NCI-H526 treated with DMSO at 0.1 percent for 48 hours (cell line): ENCODE data around the gene ELMO3.
A peak's percentile ranks its signal among the peaks of the same experiment; 100 is the strongest.

Source experiments
- DNase-seq: peaks from one replicate; lab custom pipeline; 2025; lab: John Stamatoyannopoulos, UW

The ELMO3 gene

GRCh38 chr16:67242138-67242730 is 43.3 kb downstream of the ELMO3 start:
- DNase-seq: no peak

DNA sequence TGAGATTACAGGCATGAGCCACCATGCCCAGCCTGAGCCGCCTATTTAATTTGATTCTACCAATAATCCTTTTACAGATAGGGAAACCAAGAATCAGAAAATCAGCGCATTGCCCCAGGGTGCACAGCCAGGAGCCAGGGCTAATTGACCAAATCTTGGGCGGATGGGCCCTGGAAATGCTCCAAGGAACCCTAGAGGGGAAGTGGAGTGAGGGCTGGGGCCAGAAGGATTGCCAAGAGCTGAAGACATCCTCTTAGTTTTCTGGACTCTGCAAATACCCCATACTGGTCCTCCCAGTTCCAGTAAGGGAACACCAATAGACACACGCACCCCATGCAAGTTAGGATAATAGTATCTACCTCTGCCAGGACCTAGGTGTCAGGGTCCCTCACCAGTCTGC is 44.5 kb downstream of the ELMO3 start:
- DNase-seq: no peak

- no peak for DNase-seq
Measured at GRCh38 chr16:67244387-67245185, 45.7 kb downstream of the ELMO3 start.

- no peak for DNase-seq
Measured at GRCh38 chr16:67245186-67245585, 46.3 kb downstream of the ELMO3 start.

DNA sequence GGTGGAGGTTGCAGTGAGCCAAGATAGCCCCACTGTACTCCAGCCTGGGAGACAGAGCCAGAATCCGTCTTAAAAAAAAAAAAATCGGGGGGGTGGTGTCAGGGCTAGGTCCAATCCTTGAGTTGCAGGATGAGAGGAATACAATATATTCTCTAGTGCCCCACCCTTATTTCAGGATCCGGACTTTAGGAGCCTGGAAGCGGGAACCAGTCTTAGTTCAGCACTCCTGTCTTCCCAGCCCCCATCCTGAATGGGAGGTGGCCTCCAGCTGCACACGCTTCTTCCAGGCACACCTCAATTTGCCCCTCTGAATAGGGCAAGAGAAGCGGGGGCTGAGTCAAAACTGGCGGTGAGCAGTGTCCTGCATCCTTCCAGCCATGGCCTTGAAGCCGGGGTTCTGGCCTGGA is 46.7 kb downstream of the ELMO3 start:
- DNase-seq: no peak

DNA sequence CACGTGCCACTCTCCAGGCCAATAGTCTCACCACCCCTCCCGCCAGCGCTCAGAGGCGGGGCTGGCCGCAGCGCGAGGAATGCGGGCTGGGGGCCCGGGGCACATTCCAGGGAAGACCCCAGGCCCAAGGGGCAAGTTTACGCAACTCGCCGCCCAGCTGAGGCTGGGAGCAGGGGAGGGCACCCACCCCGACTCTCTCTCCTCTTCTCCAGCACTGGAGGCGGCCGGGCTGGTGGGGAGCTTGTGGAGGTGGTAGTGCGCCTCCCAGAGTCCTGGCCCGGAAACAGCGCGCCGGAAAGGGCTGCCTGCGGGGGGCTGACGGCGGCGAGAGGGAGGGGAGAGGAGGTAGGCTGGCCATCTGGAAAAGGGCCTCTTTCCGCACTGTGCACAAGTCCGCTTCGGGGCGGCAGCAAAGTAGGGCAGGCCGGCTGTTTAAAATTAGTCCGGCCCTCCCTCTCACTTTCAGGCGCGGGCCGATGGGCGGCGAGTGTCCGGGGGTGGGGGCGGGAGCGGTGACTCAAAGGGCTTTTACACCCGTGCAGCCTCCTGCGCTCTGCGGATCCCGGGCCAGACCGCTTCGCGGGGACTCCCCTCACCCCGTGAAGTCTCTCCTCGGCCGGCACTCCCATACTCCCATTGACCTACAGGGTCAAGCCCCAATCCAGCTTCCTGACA is 47.3 kb downstream of the ELMO3 start:
- peak; percentile 27 for DNase-seq

GRCh38 chr16:67246756-67247191 is 47.8 kb downstream of the ELMO3 start:
- DNase-seq: peak; percentile 40

DNA sequence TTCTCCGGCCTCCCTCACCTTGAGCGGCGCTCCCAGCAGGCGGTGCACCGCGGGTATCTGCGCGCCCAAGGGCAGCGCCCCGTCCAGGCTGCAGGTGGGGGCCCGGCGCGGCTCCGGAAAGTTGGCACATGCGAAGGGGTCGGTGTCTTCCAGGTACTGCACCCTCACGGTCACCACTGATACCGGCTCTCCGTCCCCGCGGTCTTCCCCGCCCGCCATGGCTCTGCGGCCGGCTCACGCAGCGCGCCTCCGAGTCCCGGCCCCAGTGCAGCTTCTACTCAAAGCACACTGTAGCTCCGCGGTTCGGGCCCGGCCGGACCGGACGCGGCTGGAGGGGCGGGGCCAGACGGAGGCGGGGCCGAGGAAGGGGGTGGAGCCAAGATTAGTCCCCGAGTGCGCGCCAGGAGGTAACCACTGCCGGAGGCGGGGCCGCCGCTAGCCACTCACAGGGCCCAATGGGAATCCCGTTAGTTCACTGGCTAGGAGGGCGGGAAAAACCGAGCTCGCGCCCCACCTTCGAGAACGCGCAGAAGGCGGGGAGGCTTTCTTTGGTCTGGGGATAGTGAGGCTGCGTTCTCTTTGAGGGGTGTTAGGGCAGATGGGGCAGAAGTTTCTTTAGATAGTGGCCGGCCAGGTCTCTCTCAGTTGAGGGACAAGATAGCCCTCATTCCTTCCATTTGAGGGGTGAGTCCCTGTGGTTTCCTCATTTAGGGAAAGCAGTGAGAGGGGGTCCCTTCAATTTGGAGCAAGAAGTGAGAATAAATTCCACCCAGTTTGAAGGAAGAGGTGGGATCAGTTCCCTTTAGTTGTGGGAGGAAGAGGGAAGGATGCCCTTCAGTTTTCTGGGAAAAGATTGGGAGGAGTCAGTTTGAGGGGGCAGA is 48.5 kb downstream of the ELMO3 start, which contains the start of gene FHOD1:
Gene FHOD1 (minus strand): TSS at position 290 of the 881 bp plus-strand sequence. CDS start 71 bp downstream, at position 219.
- DNase-seq: peak; percentile 65

DNA sequence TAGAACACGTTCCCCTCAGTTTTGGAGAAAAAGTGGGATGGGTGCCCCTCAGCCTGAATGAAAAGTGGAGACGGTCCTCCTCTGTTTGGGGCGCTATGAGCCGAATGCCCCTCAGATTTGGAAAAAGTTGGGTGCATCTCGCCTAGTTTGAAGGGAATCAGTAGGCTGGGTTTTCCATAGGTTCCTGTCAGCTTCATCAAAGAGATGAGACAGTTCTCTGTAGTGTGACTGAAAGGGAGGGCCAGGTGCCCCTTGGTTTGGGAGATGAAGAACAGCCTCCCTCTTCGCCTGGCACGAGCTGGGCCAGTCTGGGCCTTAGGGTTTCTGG is 49.1 kb downstream of the ELMO3 start:
- no peak for DNase-seq

- no peak for DNase-seq
Measured at GRCh38 chr16:67248401-67249177, 49.7 kb downstream of the ELMO3 start, which contains the start of gene SLC9A5. Gene SLC9A5, plus strand, starts transcription at chr16:67248979. Its CDS starts 36 bp downstream, at chr16:67249015.

GRCh38 chr16:67249178-67250044 is 50.5 kb downstream of the ELMO3 start:
- no peak for DNase-seq

DNA sequence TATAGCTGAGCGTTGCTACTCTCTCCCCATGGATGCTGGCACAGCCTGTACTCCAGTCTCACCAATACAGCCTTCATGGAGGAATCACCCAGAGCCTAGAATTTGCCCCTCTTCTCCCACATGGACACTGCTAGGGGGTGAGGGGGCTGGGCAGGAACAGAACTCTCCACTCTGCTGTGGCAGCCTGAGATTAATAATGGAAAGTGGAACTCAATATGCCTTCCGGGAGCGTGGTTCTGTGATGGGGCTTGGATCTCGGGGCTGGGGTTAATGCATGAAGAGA is 51.1 kb downstream of the ELMO3 start:
- DNase-seq: no peak

DNA sequence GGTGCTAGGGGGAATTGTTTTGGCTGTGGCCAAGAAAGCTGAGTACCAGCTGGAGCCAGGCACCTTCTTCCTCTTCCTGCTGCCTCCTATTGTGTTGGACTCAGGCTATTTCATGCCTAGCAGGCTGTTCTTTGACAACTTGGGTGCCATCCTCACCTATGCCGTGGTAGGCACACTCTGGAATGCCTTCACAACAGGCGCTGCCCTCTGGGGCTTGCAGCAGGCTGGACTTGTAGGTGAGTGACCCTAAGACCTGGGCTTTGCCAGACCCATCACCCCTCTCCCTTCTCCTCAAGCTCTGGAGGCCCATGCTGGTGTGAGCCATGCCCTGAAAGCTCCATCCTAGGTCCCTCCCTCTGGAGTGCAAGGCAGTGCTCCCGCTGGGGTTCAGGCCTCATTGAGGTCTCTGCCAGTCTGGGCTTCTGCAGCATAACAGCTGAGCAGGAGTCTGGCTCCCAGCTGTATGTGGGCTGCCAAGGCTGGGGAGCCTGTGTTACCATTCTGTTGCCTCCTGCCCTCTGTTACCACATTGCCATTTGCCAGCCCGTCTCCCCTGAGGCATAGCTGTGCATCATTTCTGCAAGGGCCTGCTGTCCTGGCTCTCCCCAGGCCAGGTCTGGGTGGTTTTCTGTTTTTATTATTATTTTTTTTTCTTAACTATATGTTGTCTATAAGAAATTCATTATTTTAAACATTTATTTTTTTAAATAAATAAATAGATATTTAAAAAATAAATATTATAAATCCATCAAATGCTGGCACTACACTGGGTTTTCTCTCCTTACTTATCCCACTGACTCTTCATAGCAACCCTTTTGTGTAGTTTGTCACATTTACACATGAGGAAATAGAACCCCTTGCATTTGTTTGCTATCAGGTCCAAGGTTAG is 53.9 kb downstream of the ELMO3 start:
- DNase-seq: no peak
